GM19240 (cell line): ENCODE measurements around the gene MOB1B.
"Not testable (repeated sequence)": the region's sequence is repeated elsewhere in the genome, so short reads cannot be mapped to it uniquely, and the experiment has no call there.

ENCODE experiments used
- DNase-seq: peaks from one replicate; pipeline ENCODE4 v3.0.0; 2011; ENCODE audit warnings: low spot score; ENCODE audit not compliant: insufficient read length

The MOB1B gene

GRCh38 chr4:70901984-70902576, at the start of gene MOB1B:
TSS of gene MOB1B (plus strand) at chr4:70902369. CDS start at chr4:70902537, 168 bp downstream.
- peak; percentile 59 for DNase-seq

GRCh38 chr4:70855464-70855863, 46.7 kb upstream of the MOB1B start:
- DNase-seq = no peak

- no peak for DNase-seq
Measured at GRCh38 chr4:70858454-70858853, 43.7 kb upstream of the MOB1B start.

- DNase-seq = no peak
Measured at GRCh38 chr4:70859066-70859465, 43.1 kb upstream of the MOB1B start.

- no peak for DNase-seq
Measured at GRCh38 chr4:70863099-70863790, 38.9 kb upstream of the MOB1B start.

- DNase-seq = no peak
Measured at GRCh38 chr4:70868778-70869177, 33.4 kb upstream of the MOB1B start.

GRCh38 chr4:70873216-70873615, 29.0 kb upstream of the MOB1B start:
- DNase-seq = no peak

- DNase-seq = no peak
Measured at GRCh38 chr4:70874268-70875156, 27.7 kb upstream of the MOB1B start.

GRCh38 chr4:70877556-70877955, 24.6 kb upstream of the MOB1B start:
- DNase-seq = no peak

GRCh38 chr4:70880739-70881138, 21.4 kb upstream of the MOB1B start:
- no peak for DNase-seq

- no peak for DNase-seq
Measured at GRCh38 chr4:70885174-70885573, 17.0 kb upstream of the MOB1B start.

GRCh38 chr4:70892086-70892769, 9.9 kb upstream of the MOB1B start:
- no peak for DNase-seq

GRCh38 chr4:70893790-70894189, 8.4 kb upstream of the MOB1B start:
- DNase-seq = no peak

- DNase-seq = no peak
Measured at GRCh38 chr4:70895405-70895804, 6.8 kb upstream of the MOB1B start.

- no peak for DNase-seq
Measured at GRCh38 chr4:70895811-70896491, 6.2 kb upstream of the MOB1B start.

- not testable (repeated sequence) for DNase-seq
Measured at GRCh38 chr4:70898581-70898980, 3.6 kb upstream of the MOB1B start.

GRCh38 chr4:70901607-70901983, 574 bp upstream of the MOB1B start:
- DNase-seq = no peak

- DNase-seq = no peak
Measured at GRCh38 chr4:70902577-70903290, 565 bp downstream of the MOB1B start.

GRCh38 chr4:70903291-70903603, 1.1 kb downstream of the MOB1B start:
- DNase-seq = no peak

- DNase-seq = no peak
Measured at GRCh38 chr4:70908993-70909556, 6.9 kb downstream of the MOB1B start.
